Measurements from ENCODE around the gene DLL1. TPM values are rescaled to one million over a fixed set of nuclear protein-coding genes. Genes with fewer than 3 reads are reported as not detected.

The DLL1 gene
- total RNA-seq, 4 donors from 2014 or later: 3.3 to 7.9 (median 6.6) TPM

DNA sequence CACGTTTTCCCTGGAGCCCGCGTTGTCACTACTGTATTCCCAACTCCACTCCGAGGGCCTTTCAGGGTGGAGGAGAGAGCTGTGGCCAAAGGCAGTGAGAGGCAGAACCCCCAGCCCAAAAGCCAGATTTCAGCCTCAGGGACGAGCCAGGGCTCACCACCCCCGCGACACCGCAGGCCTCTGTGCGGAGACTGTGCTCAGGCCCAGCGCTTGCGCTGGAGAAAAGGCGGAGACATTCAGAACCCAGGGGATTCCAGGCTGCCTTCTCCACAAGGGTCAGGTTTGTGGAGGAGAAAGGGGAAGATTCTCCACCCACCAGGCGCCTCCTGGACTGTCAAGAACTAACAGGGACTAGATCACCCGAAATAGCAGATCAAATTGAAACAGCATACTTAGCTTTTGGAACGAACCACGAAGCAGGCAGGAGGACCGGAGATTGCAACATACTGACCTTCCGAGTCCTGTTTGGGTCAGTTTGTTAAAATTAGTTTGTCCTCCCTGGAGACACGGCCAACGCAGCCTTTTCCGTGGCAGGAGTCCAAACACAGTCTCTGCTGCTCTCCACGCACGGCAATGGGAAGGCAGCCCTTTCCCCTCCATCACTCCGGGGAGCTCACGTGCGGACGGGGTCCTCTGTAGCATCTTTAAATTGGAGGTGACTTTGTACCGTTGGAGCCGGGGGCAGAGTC lies 14.4 kb downstream of the DLL1 start:
- H3K27me3 ChIP-seq: no peaks in the 10 kb centered on the region
- no peaks in the 10 kb centered on the region for H3K9me3 ChIP-seq
- TF ChIP-seq CTCF (IDR thresholded peaks at IDR 0.05) (no peak), EP300 (IDR thresholded peaks at IDR 0.05) (peak in 1 of 2 donors; percentile 49)
- H3K4me1 ChIP-seq: peaks cover 0 to 12% (median 0%) of the 10 kb centered on the region in 4 donors
- H3K36me3 ChIP-seq: no peaks in the 10 kb centered on the region
- WGBS, 2 donors: 65 to 70% methylated on average over 29 of the region's 29 CpGs
- DNase-seq (ENCODE audit: low spot score in 2 of 2): peak; percentile 24 to 61
- H3K4me3 ChIP-seq: no peak overlapping the region
- H3K27ac ChIP-seq: peak overlapping the region in 3 of 4 donors; percentile 40 to 71 (median 61)

- no peaks in the 10 kb centered on the region for H3K27me3 ChIP-seq
- WGBS, 2 donors: 88 to 91% methylated on average over 33 to 36 of the region's 36 CpGs
- H3K9me3 ChIP-seq: no peaks in the 10 kb centered on the region
- DNase-seq (ENCODE audit: low spot score in 2 of 2): no peak
- H3K4me1 ChIP-seq: peaks cover 0 to 15% (median 0%) of the 10 kb centered on the region in 4 donors
- no peak for TF ChIP-seq EP300 (IDR thresholded peaks at IDR 0.05)
- no peak for TF ChIP-seq POLR2A (IDR thresholded peaks at IDR 0.05)
- no peak for TF ChIP-seq CTCF (IDR thresholded peaks at IDR 0.05)
- H3K36me3 ChIP-seq: no peaks in the 10 kb centered on the region
- H3K4me3 ChIP-seq: no peak overlapping the region
- H3K27ac ChIP-seq: no peak overlapping the region
Observed at GRCh38 chr6:170274713-170275560, 15.9 kb downstream of the DLL1 start.

- TF ChIP-seq CTCF (IDR thresholded peaks at IDR 0.05) (no peak), EP300 (IDR thresholded peaks at IDR 0.05) (no peak), POLR2A (IDR thresholded peaks at IDR 0.05) (no peak)
- DNase-seq (ENCODE audit: low spot score in 2 of 2): no peak
- H3K9me3 ChIP-seq: no peaks in the 10 kb centered on the region
- peaks cover 0 to 20% (median 0%) of the 10 kb centered on the region in 4 donors for H3K4me1 ChIP-seq
- 77 to 81% methylated on average over 7 of the region's 7 CpGs for WGBS, 2 donors
- H3K4me3 ChIP-seq: no peak overlapping the region
- H3K27me3 ChIP-seq: no peaks in the 10 kb centered on the region
- H3K27ac ChIP-seq: no peak overlapping the region
- no peaks in the 10 kb centered on the region for H3K36me3 ChIP-seq
Observed at GRCh38 chr6:170273681-170274080, 17.2 kb downstream of the DLL1 start.

- no peak for DNase-seq (ENCODE audit: low spot score in 2 of 2)
- Histone ChIP-seq H3K27me3 (no peaks in the 10 kb centered on the region), H3K27ac (no peak overlapping the region), H3K4me1 (peaks cover 0 to 20% (median 0%) of the 10 kb centered on the region in 4 donors), H3K9me3 (no peaks in the 10 kb centered on the region), H3K4me3 (no peak overlapping the region), H3K36me3 (no peaks in the 10 kb centered on the region)
- 92 to 95% methylated on average over 16 to 23 of the region's 23 CpGs for WGBS, 2 donors
- TF ChIP-seq POLR2A (IDR thresholded peaks at IDR 0.05) (no peak), EP300 (IDR thresholded peaks at IDR 0.05) (no peak), CTCF (IDR thresholded peaks at IDR 0.05) (no peak)
Observed at GRCh38 chr6:170273191-170273590, 17.7 kb downstream of the DLL1 start.
